Measurements from ENCODE around the gene POTEG.
"Not testable (repeated sequence)": the region's sequence is repeated elsewhere in the genome, so short reads cannot be mapped to it uniquely, and the experiment has no call there.

POTEG gene

GRCh38 chr14:19388741-19389140 is 45.4 kb downstream of the POTEG start:
- H3K4me2 ChIP-seq, H3K27me3 ChIP-seq, H3K4me1 ChIP-seq, H3K9me3 ChIP-seq, H4K20me1 ChIP-seq, H3K9ac ChIP-seq, H3K27ac ChIP-seq, H3K4me3 ChIP-seq, H3K36me3 ChIP-seq: not testable (repeated sequence)

- not testable (repeated sequence) for H3K27me3 ChIP-seq, H3K4me1 ChIP-seq, H3K4me3 ChIP-seq, H3K36me3 ChIP-seq, H3K27ac ChIP-seq, H4K20me1 ChIP-seq, H3K4me2 ChIP-seq, H3K9ac ChIP-seq, H3K9me3 ChIP-seq
Observed at GRCh38 chr14:19386996-19387395, 47.1 kb downstream of the POTEG start.

DNA sequence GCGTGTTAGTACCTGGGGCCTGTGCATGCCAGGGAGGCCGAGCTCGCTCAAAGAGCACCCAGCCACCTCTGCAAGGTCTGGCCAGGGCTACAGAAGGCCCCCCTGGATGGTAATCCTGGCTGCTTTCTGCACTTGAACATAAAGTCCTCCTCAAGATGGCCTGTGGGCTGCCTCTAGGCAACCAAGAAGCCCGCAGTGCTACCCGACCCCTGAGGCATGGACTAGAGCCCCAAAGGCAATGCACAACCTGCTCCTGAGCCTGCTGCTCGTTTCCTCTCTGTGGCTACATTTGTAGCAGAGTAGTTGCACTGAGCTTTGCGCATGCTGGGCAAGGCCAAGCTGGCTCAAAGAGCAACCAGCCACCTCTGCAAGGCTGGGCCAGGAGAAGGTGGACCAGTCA is 47.8 kb downstream of the POTEG start:
- not testable (repeated sequence) for H4K20me1 ChIP-seq, H3K4me1 ChIP-seq, H3K27me3 ChIP-seq, H3K4me2 ChIP-seq, H3K27ac ChIP-seq, H3K9me3 ChIP-seq, H3K36me3 ChIP-seq, H3K4me3 ChIP-seq, H3K9ac ChIP-seq

DNA sequence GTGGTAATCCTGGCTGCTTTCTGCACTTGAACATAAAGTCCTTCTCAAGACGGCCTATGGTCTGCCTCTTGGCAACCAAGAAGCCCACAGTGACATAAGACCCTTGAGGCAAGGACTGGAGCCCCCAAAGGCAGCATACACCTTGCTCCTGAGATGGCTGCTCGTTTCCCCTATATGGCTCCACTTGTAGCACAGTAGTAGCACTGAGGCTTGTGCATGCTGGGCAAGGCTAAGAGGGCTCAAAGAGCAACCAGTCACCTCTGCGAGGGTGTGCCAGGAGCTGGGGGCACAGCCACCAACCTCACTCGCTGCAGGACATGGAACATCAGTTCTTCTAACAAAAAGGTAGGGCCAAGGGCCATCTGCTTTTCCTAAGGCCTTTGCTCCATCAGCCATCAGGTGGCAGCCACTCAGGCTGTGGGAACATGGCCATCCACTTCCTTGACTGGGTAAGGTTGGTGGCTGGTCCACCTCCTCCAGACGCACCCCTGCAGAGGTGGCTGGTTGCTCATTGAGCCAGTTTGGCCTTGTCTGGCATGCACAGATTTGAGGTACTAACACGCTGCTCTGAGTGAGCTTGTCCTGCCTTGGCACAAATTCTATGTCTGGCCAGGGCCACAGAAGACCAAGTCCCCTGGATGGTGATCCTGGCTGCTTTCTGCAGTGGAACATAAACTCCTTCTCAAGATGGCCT is 49.9 kb downstream of the POTEG start:
- H3K9ac ChIP-seq, H3K36me3 ChIP-seq, H3K4me2 ChIP-seq, H4K20me1 ChIP-seq, H3K27me3 ChIP-seq, H3K4me3 ChIP-seq, H3K4me1 ChIP-seq, H3K9me3 ChIP-seq, H3K27ac ChIP-seq: not testable (repeated sequence)

- not testable (repeated sequence) for H3K4me2 ChIP-seq, H3K4me1 ChIP-seq, H3K27ac ChIP-seq, H3K9ac ChIP-seq, H3K27me3 ChIP-seq, H3K36me3 ChIP-seq, H3K9me3 ChIP-seq, H4K20me1 ChIP-seq, H3K4me3 ChIP-seq
Observed at GRCh38 chr14:19383008-19383584, 51.0 kb downstream of the POTEG start.

DNA sequence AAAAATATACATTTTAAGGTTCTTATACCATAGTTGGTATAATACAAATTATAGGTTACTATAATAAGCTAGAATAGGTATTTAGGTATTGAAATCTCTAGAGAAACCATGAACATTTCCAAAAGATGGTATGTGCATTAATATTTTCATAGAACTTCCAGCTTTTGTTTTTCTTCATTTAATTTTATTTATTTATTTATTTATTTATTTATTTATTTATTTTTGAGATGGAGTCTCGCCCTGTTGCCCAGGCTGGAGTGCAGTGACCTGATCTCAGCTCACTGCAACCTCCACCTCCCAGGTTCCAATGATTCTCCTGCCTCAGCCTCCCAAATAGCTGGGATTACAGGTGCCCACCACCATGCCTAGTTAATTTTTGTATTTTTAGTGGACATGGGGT is 54.0 kb downstream of the POTEG start:
- H4K20me1 ChIP-seq, H3K9ac ChIP-seq, H3K27me3 ChIP-seq, H3K9me3 ChIP-seq, H3K36me3 ChIP-seq, H3K4me3 ChIP-seq, H3K4me2 ChIP-seq, H3K27ac ChIP-seq, H3K4me1 ChIP-seq: not testable (repeated sequence)

- H4K20me1 ChIP-seq, H3K4me3 ChIP-seq, H3K36me3 ChIP-seq, H3K9me3 ChIP-seq, H3K9ac ChIP-seq, H3K4me1 ChIP-seq, H3K27ac ChIP-seq, H3K4me2 ChIP-seq, H3K27me3 ChIP-seq: not testable (repeated sequence)
Observed at GRCh38 chr14:19374451-19374903, 59.7 kb downstream of the POTEG start.

- H3K4me2 ChIP-seq, H3K4me1 ChIP-seq, H4K20me1 ChIP-seq, H3K27me3 ChIP-seq, H3K36me3 ChIP-seq, H3K9me3 ChIP-seq, H3K9ac ChIP-seq, H3K4me3 ChIP-seq, H3K27ac ChIP-seq: not testable (repeated sequence)
Observed at GRCh38 chr14:19372813-19373500, 61.2 kb downstream of the POTEG start.

- H3K9me3 ChIP-seq, H3K9ac ChIP-seq, H3K36me3 ChIP-seq, H3K27ac ChIP-seq, H3K4me2 ChIP-seq, H3K4me3 ChIP-seq, H3K27me3 ChIP-seq, H3K4me1 ChIP-seq, H4K20me1 ChIP-seq: not testable (repeated sequence)
Observed at GRCh38 chr14:19371767-19372166, 62.4 kb downstream of the POTEG start.

- not testable (repeated sequence) for H3K27me3 ChIP-seq, H3K9me3 ChIP-seq, H4K20me1 ChIP-seq, H3K36me3 ChIP-seq, H3K27ac ChIP-seq, H3K9ac ChIP-seq, H3K4me1 ChIP-seq, H3K4me2 ChIP-seq, H3K4me3 ChIP-seq
Observed at GRCh38 chr14:19362803-19363202, 71.3 kb downstream of the POTEG start.

DNA sequence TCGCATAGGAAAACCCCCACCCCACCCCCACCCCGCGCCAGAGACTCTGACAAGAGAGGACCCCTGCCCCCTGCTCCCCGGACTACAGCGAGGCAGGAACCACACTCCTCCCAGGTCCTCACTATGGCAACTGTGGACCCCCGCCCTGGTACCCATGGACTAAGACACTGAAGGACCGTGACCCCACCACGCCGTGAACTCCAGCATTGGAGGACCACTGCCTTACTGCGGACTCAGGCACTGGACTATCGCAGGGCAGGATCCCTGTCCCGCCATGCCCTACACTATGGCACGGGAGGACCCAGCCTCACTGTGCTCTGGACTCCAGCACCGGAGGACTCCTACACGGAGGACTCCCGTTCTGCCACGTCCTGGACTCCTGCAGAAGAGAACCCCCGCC is 71.8 kb downstream of the POTEG start:
- H3K27ac ChIP-seq, H4K20me1 ChIP-seq, H3K4me3 ChIP-seq, H3K4me1 ChIP-seq, H3K9me3 ChIP-seq, H3K9ac ChIP-seq, H3K27me3 ChIP-seq, H3K4me2 ChIP-seq, H3K36me3 ChIP-seq: not testable (repeated sequence)

- H4K20me1 ChIP-seq, H3K4me3 ChIP-seq, H3K9ac ChIP-seq, H3K4me2 ChIP-seq, H3K4me1 ChIP-seq, H3K36me3 ChIP-seq, H3K27ac ChIP-seq, H3K9me3 ChIP-seq, H3K27me3 ChIP-seq: not testable (repeated sequence)
Observed at GRCh38 chr14:19361636-19362253, 72.4 kb downstream of the POTEG start.

GRCh38 chr14:19360937-19361635 is 73.1 kb downstream of the POTEG start:
- not testable (repeated sequence) for H3K9me3 ChIP-seq, H3K36me3 ChIP-seq, H3K27me3 ChIP-seq, H3K4me1 ChIP-seq, H4K20me1 ChIP-seq, H3K27ac ChIP-seq, H3K9ac ChIP-seq, H3K4me2 ChIP-seq, H3K4me3 ChIP-seq

Measured in BLaER1 (cell line).